NT2/D1 (cell line): Measurements from ENCODE around the gene PDZRN3.

Experiments used
- DNase-seq: peaks from one replicate; pipeline ENCODE4 v3.0.0-alpha.2; 2011; ENCODE audit warnings: low read depth, low spot score
- H3K27me3 ChIP-seq: 2 replicates; pipeline ENCODE4 v1.6.0; 2011; ENCODE audit warnings: mild to moderate bottlenecking; ENCODE audit not compliant: insufficient read length, insufficient read depth
- H3K36me3 ChIP-seq: 2 replicates; pipeline ENCODE4 v1.6.1; 2011; ENCODE audit warnings: mild to moderate bottlenecking, low read length, mixed read lengths; ENCODE audit not compliant: insufficient read depth, insufficient read length
- H3K4me1 ChIP-seq: 2 replicates; pipeline ENCODE4 v1.5.1; 2011; ENCODE audit not compliant: insufficient read depth, insufficient read length
- H3K4me3 ChIP-seq: 2 replicates; pipeline ENCODE4 v1.5.1; 2011; ENCODE audit warnings: low read depth; ENCODE audit not compliant: insufficient read length
- H3K9ac ChIP-seq: 2 replicates; pipeline ENCODE4 v1.6.0; 2011; ENCODE audit warnings: low read depth; ENCODE audit not compliant: insufficient read length
- H3K9me3 ChIP-seq: 2 replicates; pipeline ENCODE4 v1.5.1; 2011; ENCODE audit warnings: mild to moderate bottlenecking, low read length; ENCODE audit not compliant: insufficient read depth
- SUZ12 ChIP-seq: IDR thresholded peaks from 2 replicates; pipeline ENCODE4 v1.6.1; 2011; ENCODE audit not compliant: insufficient read length, insufficient read depth; ENCODE audit errors: extremely low read depth
- YY1 ChIP-seq: IDR thresholded peaks from 2 replicates; pipeline ENCODE4 v1.6.1; 2011; ENCODE audit not compliant: insufficient read length, insufficient read depth
- ZNF274 ChIP-seq: IDR thresholded peaks from 2 replicates; pipeline ENCODE4 v1.6.1; 2011; ENCODE audit warnings: mild to moderate bottlenecking, low read depth, low read length

Gene PDZRN3

GRCh38 chr3:73452729-73453128, 172.0 kb downstream of the PDZRN3 start:
- no peak overlapping the region for H3K9ac ChIP-seq

GRCh38 chr3:73451301-73451944, 173.3 kb downstream of the PDZRN3 start:
- no peaks in the 10 kb centered on the region for H3K4me1 ChIP-seq

More at GRCh38 chr3:73452729-73453128, 172.0 kb downstream of the PDZRN3 start:
- Histone ChIP-seq H3K4me1 (no peaks in the 10 kb centered on the region), H3K4me3 (no peak overlapping the region), H3K36me3 (no peaks in the 10 kb centered on the region), H3K27me3 (no peaks in the 10 kb centered on the region), H3K9me3 (no peaks in the 10 kb centered on the region)
- TF ChIP-seq ZNF274 (no peak), YY1 (no peak)
- no peak for DNase-seq

GRCh38 chr3:73449774-73450173, 175.0 kb downstream of the PDZRN3 start:
- no peak for DNase-seq
- Histone ChIP-seq H3K9ac (no peak overlapping the region), H3K4me3 (no peak overlapping the region), H3K4me1 (no peaks in the 10 kb centered on the region), H3K27me3 (no peaks in the 10 kb centered on the region), H3K9me3 (no peaks in the 10 kb centered on the region), H3K36me3 (no peaks in the 10 kb centered on the region)
- TF ChIP-seq ZNF274 (no peak), YY1 (no peak), SUZ12 (no peak)

More at GRCh38 chr3:73451301-73451944, 173.3 kb downstream of the PDZRN3 start:
- H3K9ac ChIP-seq: no peak overlapping the region
- no peaks in the 10 kb centered on the region for H3K9me3 ChIP-seq
- TF ChIP-seq YY1: no peak
- TF ChIP-seq SUZ12: no peak
- TF ChIP-seq ZNF274: no peak
- DNase-seq: no peak
- no peaks in the 10 kb centered on the region for H3K36me3 ChIP-seq
- H3K4me3 ChIP-seq: no peak overlapping the region
- H3K27me3 ChIP-seq: no peaks in the 10 kb centered on the region

GRCh38 chr3:73448761-73449301, 175.9 kb downstream of the PDZRN3 start:
- Histone ChIP-seq H3K27me3 (no peaks in the 10 kb centered on the region), H3K9me3 (no peaks in the 10 kb centered on the region), H3K4me3 (no peak overlapping the region), H3K4me1 (no peaks in the 10 kb centered on the region), H3K36me3 (no peaks in the 10 kb centered on the region), H3K9ac (no peak overlapping the region)
- no peak for TF ChIP-seq ZNF274
- TF ChIP-seq SUZ12: no peak
- no peak for TF ChIP-seq YY1
- no peak for DNase-seq

GRCh38 chr3:73448041-73448440, 176.7 kb downstream of the PDZRN3 start:
- H3K27me3 ChIP-seq: no peaks in the 10 kb centered on the region
- H3K36me3 ChIP-seq: no peaks in the 10 kb centered on the region
- DNase-seq: no peak
- no peaks in the 10 kb centered on the region for H3K4me1 ChIP-seq
- no peak overlapping the region for H3K4me3 ChIP-seq
- TF ChIP-seq ZNF274: no peak
- TF ChIP-seq YY1: no peak
- TF ChIP-seq SUZ12: no peak
- no peaks in the 10 kb centered on the region for H3K9me3 ChIP-seq
- H3K9ac ChIP-seq: no peak overlapping the region

GRCh38 chr3:73447111-73447510, 177.6 kb downstream of the PDZRN3 start:
- no peaks in the 10 kb centered on the region for H3K27me3 ChIP-seq
- peaks cover 4% of the 10 kb centered on the region for H3K4me1 ChIP-seq
- no peak for DNase-seq
- H3K9me3 ChIP-seq: no peaks in the 10 kb centered on the region
- no peaks in the 10 kb centered on the region for H3K36me3 ChIP-seq
- H3K4me3 ChIP-seq: no peak overlapping the region
- TF ChIP-seq SUZ12 (no peak), YY1 (no peak), ZNF274 (no peak)
- no peak overlapping the region for H3K9ac ChIP-seq

GRCh38 chr3:73446467-73447110, 178.2 kb downstream of the PDZRN3 start:
- TF ChIP-seq SUZ12 (no peak), ZNF274 (no peak), YY1 (no peak)
- no peaks in the 10 kb centered on the region for H3K9me3 ChIP-seq
- no peak for DNase-seq
- H3K27me3 ChIP-seq: no peaks in the 10 kb centered on the region
- no peaks in the 10 kb centered on the region for H3K36me3 ChIP-seq
- H3K4me1 ChIP-seq: peaks cover 4% of the 10 kb centered on the region
- H3K4me3 ChIP-seq: no peak overlapping the region
- no peak overlapping the region for H3K9ac ChIP-seq
